WTC11 (cell line): Measurements from ENCODE around the gene ZAR1L. TPM values are rescaled to one million over a fixed set of nuclear protein-coding genes. Genes with fewer than 3 reads are reported as not detected.

Source experiments
- ATAC-seq: fragments of 200-7000 bp; cut with Tn5 transposase; 2 replicates; pipeline ENCODE4 v1.10.0; 2021; ENCODE audit warnings: mild to moderate bottlenecking, moderate library complexity
- CTCF ChIA-PET: fragments of 300-600 bp; sonication (Branson Sonifier 250); formaldehyde crosslinking; loops from one replicate; lab custom pipeline; 2021; ENCODE audit warnings: antibody characterized with exemption; lab: Charles Lee
- POLR2A ChIA-PET: fragments of 350-600 bp; sonication (Branson Sonifier 250); formaldehyde crosslinking; loops from one replicate; lab custom pipeline; 2021; ENCODE audit warnings: antibody characterized with exemption; lab: Charles Lee
- DNase-seq: peaks from one replicate; pipeline ENCODE4 v3.0.0; 2021; ENCODE audit warnings: low spot score
- H3K27ac Mint-ChIP-seq: 2 replicates; pipeline ENCODE4 v1.8.0; 2021; ENCODE audit warnings: mixed read lengths
- H3K27me3 Mint-ChIP-seq: 2 replicates; pipeline ENCODE4 v1.8.0; 2021; ENCODE audit warnings: low read depth, mild to moderate bottlenecking, moderate library complexity, mixed read lengths
- H3K36me3 Mint-ChIP-seq: 2 replicates; pipeline ENCODE4 v1.8.0; 2021; ENCODE audit warnings: mixed read lengths
- H3K4me1 Mint-ChIP-seq: 2 replicates; pipeline ENCODE4 v1.8.0; 2022; ENCODE audit warnings: mixed read lengths
- H3K4me3 Mint-ChIP-seq: 2 replicates; pipeline ENCODE4 v1.8.0; 2021; ENCODE audit warnings: mild to moderate bottlenecking, moderate library complexity, mixed read lengths
- H3K9me3 Mint-ChIP-seq: 2 replicates; pipeline ENCODE4 v1.8.0; 2021; ENCODE audit warnings: mixed read lengths
- ATF6 ChIP-seq: sonication (generic); formaldehyde crosslinking; IDR thresholded peaks from 2 replicates; pipeline ENCODE4 v1.8.1; 2023; ENCODE audit warnings: mild to moderate bottlenecking, missing genetic modification reagents
- CREM ChIP-seq: sonication (generic); formaldehyde crosslinking; IDR thresholded peaks from 2 replicates; pipeline ENCODE4 v1.8.1; 2022; ENCODE audit warnings: mild to moderate bottlenecking, missing genetic modification reagents, moderate library complexity
- CTCF ChIP-seq: fragments of 200-600 bp; IDR thresholded peaks from 2 replicates; pipeline ENCODE4 v1.8.0; 2022; ENCODE audit warnings: antibody characterized with exemption
- FOXP1 ChIP-seq: sonication (generic); formaldehyde crosslinking; IDR thresholded peaks from 2 replicates; pipeline ENCODE4 v1.8.0; 2022; ENCODE audit warnings: missing genetic modification reagents, mild to moderate bottlenecking, moderate library complexity, borderline replicate concordance
- FOXP4 ChIP-seq: sonication (generic); formaldehyde crosslinking; IDR thresholded peaks from 2 replicates; pipeline ENCODE4 v1.8.0; 2022; ENCODE audit warnings: mild to moderate bottlenecking, missing genetic modification reagents
- IRF2 ChIP-seq: sonication (generic); formaldehyde crosslinking; IDR thresholded peaks from 2 replicates; pipeline ENCODE4 v1.8.0; 2022; ENCODE audit warnings: low read depth, missing genetic modification reagents, borderline replicate concordance
- OVOL2 ChIP-seq: fragments of 250-450 bp; sonication (Bioruptor Pico); IDR thresholded peaks from 2 replicates; pipeline ENCODE4 v1.9.0; 2021; ENCODE audit warnings: mild to moderate bottlenecking, borderline replicate concordance
- PRRX2 ChIP-seq: fragments of 250-450 bp; sonication (Bioruptor Pico); IDR thresholded peaks from 2 replicates; pipeline ENCODE4 v1.8.0; 2021; ENCODE audit warnings: mild to moderate bottlenecking
- TCF7 ChIP-seq: sonication (generic); formaldehyde crosslinking; IDR thresholded peaks from 2 replicates; pipeline ENCODE4 v1.8.0; 2022; ENCODE audit warnings: mild to moderate bottlenecking, low read depth, missing genetic modification reagents, moderate library complexity
- TEAD1 ChIP-seq: sonication (generic); formaldehyde crosslinking; IDR thresholded peaks from 2 replicates; pipeline ENCODE4 v1.8.0; 2022; ENCODE audit warnings: mild to moderate bottlenecking, missing genetic modification reagents
- TEAD4 ChIP-seq: sonication (generic); formaldehyde crosslinking; IDR thresholded peaks from 2 replicates; pipeline ENCODE4 v1.8.0; 2022; ENCODE audit warnings: mild to moderate bottlenecking, missing genetic modification reagents
- TP53 ChIP-seq: sonication (generic); formaldehyde crosslinking; IDR thresholded peaks from 2 replicates; pipeline ENCODE4 v1.8.1; 2023; ENCODE audit warnings: mild to moderate bottlenecking, missing genetic modification reagents
- ZNF281 ChIP-seq: sonication (generic); formaldehyde crosslinking; IDR thresholded peaks from 2 replicates; pipeline ENCODE4 v1.8.0; 2023; ENCODE audit warnings: mild to moderate bottlenecking, missing genetic modification reagents
- ZNF423 ChIP-seq: fragments of 250-450 bp; sonication (Bioruptor Pico); IDR thresholded peaks from 2 replicates; pipeline ENCODE4 v2.1.2; 2022; ENCODE audit warnings: mild to moderate bottlenecking, moderate library complexity
- ZNF425 ChIP-seq: fragments of 250-450 bp; sonication (Bioruptor Pico); conservative IDR thresholded peaks from 2 replicates; pipeline ENCODE4 v1.9.0; 2021; ENCODE audit warnings: mild to moderate bottlenecking
- ZNF512 ChIP-seq: sonication (generic); formaldehyde crosslinking; IDR thresholded peaks from 2 replicates; pipeline ENCODE4 v1.8.1; 2022; ENCODE audit warnings: missing genetic modification reagents, borderline replicate concordance
- ZSCAN18 ChIP-seq: fragments of 250-450 bp; sonication (Bioruptor Pico); IDR thresholded peaks from 2 replicates; pipeline ENCODE4 v2.1.2; 2022; ENCODE audit warnings: mild to moderate bottlenecking, moderate library complexity
- total RNA-seq: library from RNA; stranded (reverse); gene quantifications from 3 replicates; pipeline ENCODE4 v1.2.3, GENCODE V29; 2021
- TF ChIP-seq, protein P1 (sequence below): fragments of 250-450 bp; sonication (Bioruptor Pico); IDR thresholded peaks from 2 replicates; pipeline ENCODE4 v1.9.0; 2021; ENCODE audit warnings: moderate library complexity, mild to moderate bottlenecking, inconsistent platforms, borderline replicate concordance

The ZAR1L gene
- total RNA-seq, 1 experiment from 2014 or later = 0.33 TPM

DNA sequence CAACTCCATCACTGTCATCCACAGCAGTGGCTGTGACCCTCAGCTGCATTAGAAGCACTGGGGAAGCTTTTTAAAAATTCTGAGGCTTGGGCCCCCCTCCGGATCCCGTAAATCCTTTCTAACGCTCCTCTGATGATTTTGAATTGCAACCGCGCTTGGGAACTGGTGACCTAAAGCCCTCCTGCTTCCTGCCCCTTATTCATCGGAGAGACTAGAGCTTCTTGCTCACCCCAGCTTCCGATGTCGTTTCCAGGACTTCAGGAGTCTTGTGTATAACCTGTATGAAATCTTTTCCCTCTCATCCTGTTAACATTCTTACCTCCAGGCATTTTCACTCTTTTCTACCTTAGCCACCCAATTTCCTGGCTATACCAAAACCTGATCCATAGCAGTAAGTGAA lies 14.8 kb downstream of the ZAR1L start (continued):
- no peak for TF ChIP-seq ZSCAN18 (CRISPR knock-in tag)
- no peak for TF ChIP-seq OVOL2 (CRISPR knock-in tag)
- no peak for TF ChIP-seq PRRX2 (CRISPR knock-in tag)
- no peak for TF ChIP-seq FOXP4 (CRISPR knock-in tag)
- TF ChIP-seq TCF7 (CRISPR knock-in tag) = no peak
- TF ChIP-seq, protein P1, sequence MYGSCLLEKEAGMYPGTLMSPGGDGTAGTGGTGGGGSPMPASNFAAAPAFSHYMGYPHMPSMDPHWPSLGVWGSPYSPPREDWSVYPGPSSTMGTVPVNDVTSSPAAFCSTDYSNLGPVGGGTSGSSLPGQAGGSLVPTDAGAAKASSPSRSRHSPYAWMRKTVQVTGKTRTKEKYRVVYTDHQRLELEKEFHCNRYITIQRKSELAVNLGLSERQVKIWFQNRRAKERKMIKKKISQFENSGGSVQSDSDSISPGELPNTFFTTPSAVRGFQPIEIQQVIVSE (CRISPR knock-in tag) = no peak

DNA sequence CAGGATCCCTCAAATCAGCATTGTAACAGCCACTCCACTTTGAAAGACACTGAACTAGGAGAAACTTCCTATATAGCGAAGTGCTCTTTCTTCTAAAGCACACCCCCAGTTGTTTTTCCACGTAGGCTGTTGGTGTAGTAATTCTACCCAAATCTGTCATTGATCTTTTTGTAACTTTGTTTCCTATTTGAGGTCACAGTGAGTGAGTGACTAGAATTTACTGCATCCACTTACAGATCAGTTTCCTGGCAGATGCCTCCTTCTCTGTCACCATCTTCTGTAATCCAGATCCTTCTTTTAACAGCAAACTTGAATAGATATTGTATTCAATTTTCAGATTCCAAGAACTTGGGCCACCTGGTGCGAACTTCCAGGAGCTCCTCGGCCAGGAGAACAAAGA lies 15.3 kb downstream of the ZAR1L start:
- Mint-ChIP-seq H3K9me3 (no peaks in the 10 kb centered on the region), H3K27me3 (no peaks in the 10 kb centered on the region), H3K36me3 (no peaks in the 10 kb centered on the region), H3K4me3 (no peak overlapping the region), H3K4me1 (no peaks in the 10 kb centered on the region), H3K27ac (no peak overlapping the region)
- ChIA-PET CTCF (interaction anchor here (1.1 kb wide), 1 partner anchor 135 kb away, joined by 3 read pairs; no protein-coding TSS in a partner anchor), POLR2A (no interaction called here)
- TF ChIP-seq ZNF512 (CRISPR knock-in tag) (no peak), TP53 (CRISPR knock-in tag) (no peak), TEAD1 (CRISPR knock-in tag) (no peak), TEAD4 (CRISPR knock-in tag) (no peak), ZNF425 (CRISPR knock-in tag) (no peak), CTCF (no peak), PRRX2 (CRISPR knock-in tag) (no peak), ZNF423 (CRISPR knock-in tag) (no peak), TCF7 (CRISPR knock-in tag) (no peak), ZNF281 (CRISPR knock-in tag) (no peak), IRF2 (CRISPR knock-in tag) (no peak), ATF6 (no peak), CREM (CRISPR knock-in tag) (no peak), FOXP1 (no peak)
- TF ChIP-seq, protein P1 (CRISPR knock-in tag) = no peak
- ATAC-seq = no peak
- DNase-seq = no peak
